Lung (tissue), 16 donors: ENCODE measurements around the gene CA10. TPM values are rescaled to one million over a fixed set of nuclear protein-coding genes. Genes with fewer than 3 reads are reported as not detected.

Experiments
- ATAC-seq: fragments of 200-7000 bp; cut with Tn5 transposase; one replicate; pipeline ENCODE4 v1.9.1; 2020; ENCODE audit warnings: moderate number of reproducible peaks; ENCODE audit not compliant: insufficient read depth, low FRiP score
- DNase-seq, 3 donors: peaks; one replicate each; pipeline ENCODE4 v3.0.0-alpha.2; 2013 to 2017
- H3K27ac ChIP-seq, 2 donors: one replicate each; pipeline ENCODE4 v1.5.1; 2013; ENCODE audit warnings: mild to moderate bottlenecking in 2 of 2, moderate library complexity in 2 of 2, control low read depth in 1 of 2, inconsistent platforms in 1 of 2, low read depth in 1 of 2, low read length in 1 of 2
- H3K27me3 ChIP-seq, 3 donors: one replicate each; pipeline ENCODE4 v1.5.1; 2013; ENCODE audit warnings: low read length in 2 of 3; ENCODE audit not compliant: control insufficient read depth in 3 of 3, insufficient read depth in 3 of 3
- H3K36me3 ChIP-seq, 4 donors: one replicate each; pipeline ENCODE4 v1.5.1; 2013; ENCODE audit warnings: low read length in 4 of 4, mild to moderate bottlenecking in 1 of 4, moderate library complexity in 1 of 4; ENCODE audit not compliant: control insufficient read depth in 4 of 4, insufficient read depth in 4 of 4
- H3K4me1 ChIP-seq, 5 donors: one replicate each; pipeline ENCODE4 v1.5.1; 2013; ENCODE audit warnings: low read length in 5 of 5, mild to moderate bottlenecking in 2 of 5, moderate library complexity in 1 of 5; ENCODE audit not compliant: control insufficient read depth in 5 of 5, insufficient read depth in 5 of 5
- H3K4me3 ChIP-seq: one replicate; pipeline ENCODE4 v1.5.1; 2013; ENCODE audit warnings: mild to moderate bottlenecking, control low read depth, moderate library complexity
- H3K9ac ChIP-seq, 2 donors: one replicate each; pipeline ENCODE4 v1.5.1; 2013; ENCODE audit warnings: low read length in 2 of 2, control low read depth in 1 of 2; ENCODE audit not compliant: insufficient read depth in 1 of 2
- H3K9me3 ChIP-seq, 4 donors: one replicate each; pipeline ENCODE4 v1.5.1; 2013; ENCODE audit warnings: low read length in 3 of 4, mild to moderate bottlenecking in 1 of 4, moderate library complexity in 1 of 4; ENCODE audit not compliant: control insufficient read depth in 4 of 4, insufficient read depth in 3 of 4
- CTCF ChIP-seq: IDR thresholded peaks from 2 replicates; pipeline ENCODE4 v1.5.1; 2012; ENCODE audit warnings: mild to moderate bottlenecking; ENCODE audit errors: control extremely low read depth, extremely low read depth
- WGBS, 2 donors: extraction: QIAGEN DNeasy Blood & Tissue Kit; methylation state at CpG; one replicate each; pipeline ENCODE4 v1.1.7; 2013; 5-methylcytosine and 5-hydroxymethylcytosine counted together
- long read RNA-seq, 5 donors: transcript quantifications; one replicate each; lab custom pipeline, GENCODE V29; 2026
- polyA plus RNA-seq, 2 donors: library from polyadenylated mRNA; stranded (reverse); fragments of 200-250 nt; gene quantifications; one replicate each; pipeline ENCODE4 v1.2.1, GENCODE V29; 2013
- total RNA-seq, 2 donors: library from RNA; depleted of rRNA in 1 of 2; stranded (reverse); fragments of >200 nt in 1 of 2; gene quantifications; one replicate each; pipeline ENCODE4 v1.2.1, GENCODE V29; 2014 to 2021
- donor health status: control.
- donor health status: control.
- donor health status: Bipolar disorder and iron deficiency.
- donor health status: healthy.
- donor health status: DM: yes; HTN: yes; CAD: no.

CA10 gene
- total RNA-seq: under 1 TPM in 1 of 2 donors, not detected in 1; 0.17 TPM
- polyA plus RNA-seq: under 1 TPM in 1 of 2 donors, not detected in 1; 0.04 TPM
- long read RNA-seq, donor 1: 0 reads
- long read RNA-seq, donor 2: 0 reads
- long read RNA-seq, donor 3: 0 reads
- long read RNA-seq, donor 4: 0 reads
- long read RNA-seq, donor 5: 0 reads

- peaks cover 0 to 6% (median 0%) of the 10 kb centered on the region in 5 donors for H3K4me1 ChIP-seq
Measured at GRCh38 chr17:52158450-52159042, at the start of gene CA10. CA10 (minus strand) TSS chr17:52158714.

GRCh38 chr17:52207796-52208195 lies 49.3 kb upstream of the CA10 start:
- no peaks in the 10 kb centered on the region for H3K4me1 ChIP-seq
- H3K27ac ChIP-seq: no peak overlapping the region
- no peaks in the 10 kb centered on the region for H3K9me3 ChIP-seq
- DNase-seq (no peak), ATAC-seq (no peak)
- no peaks in the 10 kb centered on the region for H3K27me3 ChIP-seq
- H3K4me3 ChIP-seq: no peak overlapping the region
- 48 to 61% methylated on average over 2 of the region's 2 CpGs for WGBS, 2 donors
- no peak overlapping the region for H3K9ac ChIP-seq
- no peaks in the 10 kb centered on the region for H3K36me3 ChIP-seq
- TF ChIP-seq CTCF: no peak

More at GRCh38 chr17:52158450-52159042, at the start of gene CA10:
- peak in 1 of 3 donors; percentile 12 for DNase-seq
- H3K9me3 ChIP-seq: peaks cover 0 to 15% (median 0%) of the 10 kb centered on the region in 4 donors
- H3K36me3 ChIP-seq: no peaks in the 10 kb centered on the region
- peaks cover 19 to 62% (median 47%) of the 10 kb centered on the region in 3 donors for H3K27me3 ChIP-seq
- no peak within 1 kb of the TSS for H3K27ac ChIP-seq
- no peak for TF ChIP-seq CTCF
- H3K4me3 ChIP-seq: no peak within 1 kb of the TSS
- no peak within 1 kb of the TSS for H3K9ac ChIP-seq
- no peak for ATAC-seq
- 3% methylated on average over 35 to 52 of the region's 52 CpGs for WGBS, 2 donors

GRCh38 chr17:52202520-52203080 lies 44.1 kb upstream of the CA10 start:
- Histone ChIP-seq H3K4me1 (no peaks in the 10 kb centered on the region), H3K4me3 (no peak overlapping the region), H3K9me3 (no peaks in the 10 kb centered on the region), H3K36me3 (no peaks in the 10 kb centered on the region), H3K27me3 (no peaks in the 10 kb centered on the region), H3K9ac (no peak overlapping the region), H3K27ac (no peak overlapping the region)
- no peak for ATAC-seq
- DNase-seq: no peak
- no peak for TF ChIP-seq CTCF
- WGBS, 2 donors: 71 to 80% methylated on average over 2 of the region's 2 CpGs
